HepG2 (cell line): Measurements from ENCODE around the gene ZBTB7C. TPM values are rescaled to one million over a fixed set of nuclear protein-coding genes. Genes with fewer than 3 reads are reported as not detected.

Experiments used
- ATAC-seq: fragments of 200-7000 bp; cut with Tn5 transposase; 3 replicates; pipeline ENCODE4 v1.9.1; 2020; ENCODE audit warnings: mild to moderate bottlenecking, moderate library complexity
- BruUV-seq: library from RNA; stranded (reverse); fragments of 400-500 nt; replicated peaks from 2 replicates; lab custom pipeline; 2021; lab: Mats Ljungman, UMichigan
- CTCF ChIA-PET: fragments of 300-600 bp; formaldehyde crosslinking; extraction: SDS; loops from one replicate; lab custom pipeline; 2021; ENCODE audit warnings: low total read pairs, inconsistent platforms, low intra/inter-chr PET ratio; lab: Yijun Ruan, JAX
- POLR2A ChIA-PET: fragments of 350-600 bp; sonication (Branson Sonifier 250); formaldehyde crosslinking; loops from one replicate; lab custom pipeline; 2020; ENCODE audit warnings: antibody characterized with exemption, inconsistent platforms; lab: Yijun Ruan, JAX
- DNase-seq: peaks from one replicate; pipeline ENCODE4 v3.0.0-alpha.2; 2015; ENCODE audit warnings: low spot score
- FAIRE-seq: peaks from 3 replicates; lab custom pipeline; 2011; peaks lifted over from hg19 to GRCh38; lab: Jason Lieb, UNC
- H2AFZ ChIP-seq: one replicate; pipeline ENCODE4 v1.6.1; 2011; ENCODE audit warnings: low read length, inconsistent platforms
- H3K27ac ChIP-seq: fragments of 300-600 bp; 3 replicates; pipeline ENCODE4 v1.8.0; 2011; ENCODE audit warnings: mixed run types, mild to moderate bottlenecking, mixed read lengths, low read length, inconsistent platforms; ENCODE audit not compliant: insufficient read depth; ENCODE audit errors: extremely low read length
- H3K27me3 ChIP-seq, 2 experiments: fragments of 200-600 bp in 1 of 2; 2 replicates in 1 of 2; 3 replicates in 1 of 2; pipeline versions ENCODE4 v1.6.0 to v1.8.0; 2011; ENCODE audit warnings: low read length in 2 of 2, mild to moderate bottlenecking in 2 of 2, moderate library complexity in 2 of 2, inconsistent platforms in 1 of 2; ENCODE audit not compliant: insufficient read depth in 2 of 2, control insufficient read depth in 1 of 2
- H3K36me3 ChIP-seq, 2 experiments: fragments of 200-600 bp in 1 of 2; replicated peaks in 1 of 2; 2 replicates in 1 of 2; 3 replicates in 1 of 2; pipeline versions ENCODE4 v1.5.1 to v1.8.0; 2011; ENCODE audit warnings: low read length in 2 of 2, inconsistent platforms in 1 of 2; ENCODE audit not compliant: insufficient read depth in 2 of 2, control insufficient read depth in 1 of 2
- H3K4me1 ChIP-seq: 2 replicates; pipeline ENCODE4 v1.5.1; 2012; ENCODE audit warnings: low read length, inconsistent platforms; ENCODE audit not compliant: insufficient read depth
- H3K4me2 ChIP-seq: 2 replicates; pipeline ENCODE4 v1.6.0; 2011; ENCODE audit warnings: low read depth, low read length, inconsistent platforms
- H3K4me3 ChIP-seq, 3 experiments: fragments of 200-600 bp in 1 of 3; sonication (generic), shearing (Covaris generic) in 1 of 3; replicated peaks in 1 of 3; 2 replicates each; pipeline ENCODE4 v1.5.1; 2011 to 2016; ENCODE audit warnings: low read length in 3 of 3, inconsistent platforms in 2 of 3, low read depth in 2 of 3, mild to moderate bottlenecking in 2 of 3, control low read depth in 1 of 3, mixed read lengths in 1 of 3; ENCODE audit not compliant: insufficient read depth in 1 of 3
- H3K79me2 ChIP-seq: one replicate; pipeline ENCODE4 v1.6.1; 2011; ENCODE audit warnings: low read length, inconsistent platforms; ENCODE audit not compliant: insufficient read depth
- H3K9ac ChIP-seq: 2 replicates; pipeline ENCODE4 v1.6.0; 2011; ENCODE audit warnings: mild to moderate bottlenecking, low read depth, low read length, inconsistent platforms; ENCODE audit not compliant: insufficient read depth
- H3K9me3 ChIP-seq: 2 replicates; pipeline ENCODE4 v1.5.1; 2012; ENCODE audit warnings: mild to moderate bottlenecking, low read length
- H4K20me1 ChIP-seq: 2 replicates; pipeline ENCODE4 v1.6.0; 2011; ENCODE audit warnings: inconsistent platforms, mild to moderate bottlenecking, low read length, moderate library complexity; ENCODE audit not compliant: insufficient read depth
- HIVEP1 ChIP-seq: sonication (generic); formaldehyde crosslinking; IDR thresholded peaks from 2 replicates; pipeline ENCODE4 v1.4.0; 2020; ENCODE audit warnings: mild to moderate bottlenecking, missing genetic modification reagents
- HNRNPL ChIP-seq: fragments of 200-400 bp; formaldehyde crosslinking; IDR thresholded peaks from 2 replicates; pipeline ENCODE4 v1.6.1; 2017; ENCODE audit warnings: mild to moderate bottlenecking, low read depth, low read length
- POLR2A ChIP-seq, 2 experiments: IDR thresholded peaks; 2 replicates each; pipeline ENCODE4 v1.6.1; 2011; ENCODE audit warnings: low read depth in 2 of 2, low read length in 2 of 2, mild to moderate bottlenecking in 1 of 2, moderate library complexity in 1 of 2; ENCODE audit not compliant: insufficient read depth in 1 of 2
- SP4 ChIP-seq: sonication (generic); formaldehyde crosslinking; IDR thresholded peaks from 2 replicates; pipeline ENCODE4 v1.8.1; 2023; ENCODE audit warnings: mild to moderate bottlenecking, missing genetic modification reagents
- YEATS4 ChIP-seq: sonication (generic); formaldehyde crosslinking; IDR thresholded peaks from 2 replicates; pipeline ENCODE4 v1.4.0; 2020; ENCODE audit warnings: missing genetic modification reagents, borderline replicate concordance
- ZNF138 ChIP-seq: sonication (generic); formaldehyde crosslinking; IDR thresholded peaks from 2 replicates; pipeline ENCODE4 v1.5.0; 2020; ENCODE audit warnings: mild to moderate bottlenecking, low read depth, missing genetic modification reagents
- ZNF605 ChIP-seq: sonication (generic); formaldehyde crosslinking; IDR thresholded peaks from 2 replicates; pipeline ENCODE4 v1.8.0; 2022; ENCODE audit warnings: mild to moderate bottlenecking, missing genetic modification reagents
- WGBS: methylation state at CpG from one replicate; pipeline ENCODE4 v1.1.6; 2017; ENCODE audit warnings: low lambda C conversion rate; 5-methylcytosine and 5-hydroxymethylcytosine counted together
- in situ Hi-C: cut with HindIII; loops from 2 replicates; pipeline ENCODE4 v1.10.0; 2017; ENCODE audit warnings: low pct_unique_long_range_greater_than_20kb; ENCODE audit not compliant: extremely low pct_ligation_motif_present
- intact Hi-C: fragments of 100-400 bp; cut with micrococcal nuclease; formaldehyde crosslinking; loops from one replicate; pipeline ENCODE4 v1.10.0; 2022; ENCODE audit not compliant: unreplicated experiment
- polyA plus RNA-seq, 8 experiments: library from polyadenylated mRNA; depleted of rRNA in 3 of 8; stranded (reverse) in 7 of 8; unstranded in 1 of 8; fragments of >200 nt; fragmentation: Illumina TruSeq in 4 of 8; extraction: Trizol in 4 of 8; gene quantifications; 2 replicates each; pipeline versions ENCODE4 v1.2.1 to v1.2.3, GENCODE V29; 2011 to 2016; ENCODE audit warnings: low read depth in 4 of 8, missing spikeins in 1 of 8, mixed read lengths in 1 of 8; ENCODE audit not compliant: insufficient read depth in 1 of 8
- total RNA-seq, 5 experiments: library from RNA; depleted of rRNA; stranded (reverse); fragments of >200 nt; fragmentation: Illumina TruSeq; extraction: Trizol; gene quantifications; 2 replicates each; pipeline ENCODE4 v1.2.3, GENCODE V29; 2016; ENCODE audit warnings: low read depth in 1 of 5
- TF ChIP-seq, protein P1 (sequence below): sonication (generic); formaldehyde crosslinking; IDR thresholded peaks from 2 replicates; pipeline ENCODE4 v1.4.0; 2020; ENCODE audit warnings: missing genetic modification reagents
- TF ChIP-seq, protein P2 (sequence below): sonication (generic); formaldehyde crosslinking; IDR thresholded peaks from 2 replicates; pipeline ENCODE4 v1.4.0; 2020; ENCODE audit warnings: mild to moderate bottlenecking, missing genetic modification reagents
- TF ChIP-seq, protein P3 (sequence below): sonication (generic); formaldehyde crosslinking; IDR thresholded peaks from 2 replicates; pipeline ENCODE4 v1.5.1; 2020; ENCODE audit warnings: mild to moderate bottlenecking, missing genetic modification reagents, moderate library complexity

Gene ZBTB7C
- total and polyA plus RNA-seq, 2 of the 13 experiments (the other 11 are each of a cell fraction or from before 2014, with no cell fraction given): 0.01 to 0.04 TPM

DNA sequence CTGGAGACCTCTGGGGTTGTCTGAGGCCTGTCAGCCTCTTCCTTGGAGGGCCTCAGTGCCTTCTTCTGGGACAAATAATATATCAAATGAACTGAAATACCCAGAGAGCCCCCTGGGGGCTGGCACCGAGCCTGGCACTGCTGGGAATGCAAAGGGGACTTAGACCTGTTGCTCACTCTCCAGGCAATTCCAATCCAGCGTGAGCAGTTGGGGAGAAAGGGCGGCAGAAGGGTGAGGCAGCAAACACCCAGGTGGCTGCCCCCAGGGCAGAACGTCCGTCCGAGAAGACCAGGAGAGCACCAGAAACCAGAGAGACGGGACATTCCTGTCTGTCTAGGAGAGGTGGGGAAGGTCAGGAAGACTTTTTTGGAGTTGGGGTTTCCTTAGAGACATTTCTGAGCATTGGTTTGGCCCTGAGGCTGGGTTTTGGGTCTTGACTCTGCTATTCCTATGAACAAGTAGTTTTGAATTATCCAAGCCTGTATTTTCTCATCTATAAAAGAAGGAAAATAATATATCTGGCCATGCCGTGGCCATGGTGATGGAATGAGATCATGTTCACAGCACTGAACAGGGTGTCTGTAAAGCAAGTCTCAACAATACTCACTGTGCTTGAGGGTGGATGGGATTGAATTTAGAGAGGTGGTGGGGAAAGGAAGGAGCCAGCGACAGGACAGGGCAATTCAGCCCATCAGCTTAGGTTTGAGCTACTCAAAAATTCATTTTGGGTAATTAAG lies 44.3 kb upstream of the ZBTB7C start:
- Histone ChIP-seq H2AFZ (no peak overlapping the region), H3K36me3 (no peaks in the 10 kb centered on the region), H3K9ac (peak overlapping the region; percentile 70), H3K4me3 (peak overlapping the region; percentile 45 to 71 (median 62)), H3K27me3 (peaks cover 1 to 5% of the 10 kb centered on the region in 2 experiments; a peak in 2 of 5 replicates), H3K27ac (peak overlapping the region; percentile 81), H3K79me2 (no peaks in the 10 kb centered on the region), H3K9me3 (no peaks in the 10 kb centered on the region), H4K20me1 (no peaks in the 10 kb centered on the region), H3K4me1 (peaks cover 55% of the 10 kb centered on the region)
- DNase-seq (no peak), ATAC-seq (peak; percentile 35), FAIRE-seq (no peak)
- 10% methylated on average over 9 of the region's 9 CpGs for WGBS
- CTCF ChIA-PET: no interaction called here
- intact Hi-C loops: no loop called here
- POLR2A ChIA-PET: interaction anchor here (0.8 to 1.0 kb wide), 2 partner anchors 23 to 35 kb away, joined by 3 to 4 read pairs; no protein-coding TSS in a partner anchor
- in situ Hi-C loops: no loop called here
- TSS peak; percentile 94 for BruUV-seq
- TF ChIP-seq YEATS4 (CRISPR knock-in tag) (0 out of 2 replicates have a peak, but pooled peaks have one; percentile 7), SP4 (CRISPR knock-in tag) (0 out of 2 replicates have a peak, but pooled peaks have one; percentile 27), ZNF605 (0 out of 2 replicates have a peak, but pooled peaks have one; percentile 19), POLR2A (IDR thresholded peaks at IDR 0.05; ENCODE audit: insufficient read depth in 1 of 2, low read depth in 2 of 2, low read length in 2 of 2) (0 out of 4 replicates have a peak, but pooled peaks of 1 of the 2 experiments have one; percentile 1), HIVEP1 (CRISPR knock-in tag) (0 out of 2 replicates have a peak, but pooled peaks have one; percentile 6), ZNF138 (CRISPR knock-in tag) (no peak), HNRNPL (peak; percentile 83)
- TF ChIP-seq, protein P1, sequence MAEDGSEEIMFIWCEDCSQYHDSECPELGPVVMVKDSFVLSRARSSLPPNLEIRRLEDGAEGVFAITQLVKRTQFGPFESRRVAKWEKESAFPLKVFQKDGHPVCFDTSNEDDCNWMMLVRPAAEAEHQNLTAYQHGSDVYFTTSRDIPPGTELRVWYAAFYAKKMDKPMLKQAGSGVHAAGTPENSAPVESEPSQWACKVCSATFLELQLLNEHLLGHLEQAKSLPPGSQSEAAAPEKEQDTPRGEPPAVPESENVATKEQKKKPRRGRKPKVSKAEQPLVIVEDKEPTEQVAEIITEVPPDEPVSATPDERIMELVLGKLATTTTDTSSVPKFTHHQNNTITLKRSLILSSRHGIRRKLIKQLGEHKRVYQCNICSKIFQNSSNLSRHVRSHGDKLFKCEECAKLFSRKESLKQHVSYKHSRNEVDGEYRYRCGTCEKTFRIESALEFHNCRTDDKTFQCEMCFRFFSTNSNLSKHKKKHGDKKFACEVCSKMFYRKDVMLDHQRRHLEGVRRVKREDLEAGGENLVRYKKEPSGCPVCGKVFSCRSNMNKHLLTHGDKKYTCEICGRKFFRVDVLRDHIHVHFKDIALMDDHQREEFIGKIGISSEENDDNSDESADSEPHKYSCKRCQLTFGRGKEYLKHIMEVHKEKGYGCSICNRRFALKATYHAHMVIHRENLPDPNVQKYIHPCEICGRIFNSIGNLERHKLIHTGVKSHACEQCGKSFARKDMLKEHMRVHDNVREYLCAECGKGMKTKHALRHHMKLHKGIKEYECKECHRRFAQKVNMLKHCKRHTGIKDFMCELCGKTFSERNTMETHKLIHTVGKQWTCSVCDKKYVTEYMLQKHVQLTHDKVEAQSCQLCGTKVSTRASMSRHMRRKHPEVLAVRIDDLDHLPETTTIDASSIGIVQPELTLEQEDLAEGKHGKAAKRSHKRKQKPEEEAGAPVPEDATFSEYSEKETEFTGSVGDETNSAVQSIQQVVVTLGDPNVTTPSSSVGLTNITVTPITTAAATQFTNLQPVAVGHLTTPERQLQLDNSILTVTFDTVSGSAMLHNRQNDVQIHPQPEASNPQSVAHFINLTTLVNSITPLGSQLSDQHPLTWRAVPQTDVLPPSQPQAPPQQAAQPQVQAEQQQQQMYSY (CRISPR knock-in tag): no peak
- TF ChIP-seq, protein P2, sequence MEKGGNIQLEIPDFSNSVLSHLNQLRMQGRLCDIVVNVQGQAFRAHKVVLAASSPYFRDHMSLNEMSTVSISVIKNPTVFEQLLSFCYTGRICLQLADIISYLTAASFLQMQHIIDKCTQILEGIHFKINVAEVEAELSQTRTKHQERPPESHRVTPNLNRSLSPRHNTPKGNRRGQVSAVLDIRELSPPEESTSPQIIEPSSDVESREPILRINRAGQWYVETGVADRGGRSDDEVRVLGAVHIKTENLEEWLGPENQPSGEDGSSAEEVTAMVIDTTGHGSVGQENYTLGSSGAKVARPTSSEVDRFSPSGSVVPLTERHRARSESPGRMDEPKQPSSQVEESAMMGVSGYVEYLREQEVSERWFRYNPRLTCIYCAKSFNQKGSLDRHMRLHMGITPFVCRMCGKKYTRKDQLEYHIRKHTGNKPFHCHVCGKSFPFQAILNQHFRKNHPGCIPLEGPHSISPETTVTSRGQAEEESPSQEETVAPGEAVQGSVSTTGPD: no peak
- TF ChIP-seq, protein P3, sequence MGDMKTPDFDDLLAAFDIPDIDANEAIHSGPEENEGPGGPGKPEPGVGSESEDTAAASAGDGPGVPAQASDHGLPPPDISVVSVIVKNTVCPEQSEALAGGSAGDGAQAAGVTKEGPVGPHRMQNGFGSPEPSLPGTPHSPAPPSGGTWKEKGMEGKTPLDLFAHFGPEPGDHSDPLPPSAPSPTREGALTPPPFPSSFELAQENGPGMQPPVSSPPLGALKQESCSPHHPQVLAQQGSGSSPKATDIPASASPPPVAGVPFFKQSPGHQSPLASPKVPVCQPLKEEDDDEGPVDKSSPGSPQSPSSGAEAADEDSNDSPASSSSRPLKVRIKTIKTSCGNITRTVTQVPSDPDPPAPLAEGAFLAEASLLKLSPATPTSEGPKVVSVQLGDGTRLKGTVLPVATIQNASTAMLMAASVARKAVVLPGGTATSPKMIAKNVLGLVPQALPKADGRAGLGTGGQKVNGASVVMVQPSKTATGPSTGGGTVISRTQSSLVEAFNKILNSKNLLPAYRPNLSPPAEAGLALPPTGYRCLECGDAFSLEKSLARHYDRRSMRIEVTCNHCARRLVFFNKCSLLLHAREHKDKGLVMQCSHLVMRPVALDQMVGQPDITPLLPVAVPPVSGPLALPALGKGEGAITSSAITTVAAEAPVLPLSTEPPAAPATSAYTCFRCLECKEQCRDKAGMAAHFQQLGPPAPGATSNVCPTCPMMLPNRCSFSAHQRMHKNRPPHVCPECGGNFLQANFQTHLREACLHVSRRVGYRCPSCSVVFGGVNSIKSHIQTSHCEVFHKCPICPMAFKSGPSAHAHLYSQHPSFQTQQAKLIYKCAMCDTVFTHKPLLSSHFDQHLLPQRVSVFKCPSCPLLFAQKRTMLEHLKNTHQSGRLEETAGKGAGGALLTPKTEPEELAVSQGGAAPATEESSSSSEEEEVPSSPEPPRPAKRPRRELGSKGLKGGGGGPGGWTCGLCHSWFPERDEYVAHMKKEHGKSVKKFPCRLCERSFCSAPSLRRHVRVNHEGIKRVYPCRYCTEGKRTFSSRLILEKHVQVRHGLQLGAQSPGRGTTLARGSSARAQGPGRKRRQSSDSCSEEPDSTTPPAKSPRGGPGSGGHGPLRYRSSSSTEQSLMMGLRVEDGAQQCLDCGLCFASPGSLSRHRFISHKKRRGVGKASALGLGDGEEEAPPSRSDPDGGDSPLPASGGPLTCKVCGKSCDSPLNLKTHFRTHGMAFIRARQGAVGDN (CRISPR knock-in tag): peak; percentile 31; the same call in 1 of the 2 replicates
- TF ChIP-seq, all 625 proteins: peak for 7
- peak overlapping the region; percentile 91 for H3K4me2 ChIP-seq
